Stimulated activated naive CD4-positive, alpha-beta T cell treated with Interleukin-2 at 50 U/mL for 16 hours (primary cell): ENCODE data around the gene SPIN1.

Experiments
- DNase-seq: peaks from one replicate; lab custom pipeline; 2025; lab: John Stamatoyannopoulos, UW

Gene SPIN1

GRCh38 chr9:88388886-88389605 is 802 bp downstream of the SPIN1 start:
- DNase-seq: peak; percentile 31

- DNase-seq: no peak
Measured at GRCh38 chr9:88390371-88390990, 2.2 kb downstream of the SPIN1 start.

- DNase-seq: no peak
Measured at GRCh38 chr9:88391236-88391635, 3.0 kb downstream of the SPIN1 start.

DNA sequence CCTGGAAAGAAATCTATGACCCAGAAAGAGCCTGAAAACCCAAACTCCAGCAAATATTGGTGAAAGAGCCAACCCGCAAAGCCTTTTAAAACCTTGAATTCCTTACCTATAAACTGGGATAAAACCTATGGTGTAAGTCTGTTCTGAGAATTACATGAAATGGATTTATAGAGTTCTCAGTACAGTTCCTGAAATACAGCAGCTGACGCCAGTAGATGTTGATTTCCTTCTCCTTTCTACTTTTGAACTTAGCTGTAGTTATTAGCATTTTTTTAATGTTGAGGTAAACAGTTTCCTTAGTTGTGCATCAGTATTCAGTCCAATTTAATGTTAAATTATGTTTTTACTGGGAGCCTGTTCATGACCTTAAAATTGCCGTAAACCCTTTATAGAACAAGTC is 3.7 kb downstream of the SPIN1 start:
- no peak for DNase-seq

DNA sequence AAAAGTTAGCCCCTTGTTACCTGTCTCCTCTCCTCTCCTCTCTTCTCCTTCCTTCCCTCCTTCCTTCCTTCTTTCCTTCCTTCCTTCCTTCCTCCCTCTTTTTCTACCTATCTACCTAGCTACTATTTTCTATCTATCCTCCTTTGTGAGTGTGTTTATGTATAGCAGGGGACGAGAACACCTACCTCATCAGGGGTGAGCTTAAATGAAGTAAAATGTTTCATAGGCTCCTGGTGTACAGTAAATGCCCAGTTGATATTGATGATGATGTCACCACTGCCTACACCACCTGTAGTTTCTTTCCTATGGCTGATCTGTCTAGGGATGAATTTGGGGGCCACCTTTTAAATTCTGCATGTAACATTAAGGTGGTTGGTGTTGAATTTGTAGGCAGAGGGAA is 4.3 kb downstream of the SPIN1 start:
- DNase-seq: no peak

DNA sequence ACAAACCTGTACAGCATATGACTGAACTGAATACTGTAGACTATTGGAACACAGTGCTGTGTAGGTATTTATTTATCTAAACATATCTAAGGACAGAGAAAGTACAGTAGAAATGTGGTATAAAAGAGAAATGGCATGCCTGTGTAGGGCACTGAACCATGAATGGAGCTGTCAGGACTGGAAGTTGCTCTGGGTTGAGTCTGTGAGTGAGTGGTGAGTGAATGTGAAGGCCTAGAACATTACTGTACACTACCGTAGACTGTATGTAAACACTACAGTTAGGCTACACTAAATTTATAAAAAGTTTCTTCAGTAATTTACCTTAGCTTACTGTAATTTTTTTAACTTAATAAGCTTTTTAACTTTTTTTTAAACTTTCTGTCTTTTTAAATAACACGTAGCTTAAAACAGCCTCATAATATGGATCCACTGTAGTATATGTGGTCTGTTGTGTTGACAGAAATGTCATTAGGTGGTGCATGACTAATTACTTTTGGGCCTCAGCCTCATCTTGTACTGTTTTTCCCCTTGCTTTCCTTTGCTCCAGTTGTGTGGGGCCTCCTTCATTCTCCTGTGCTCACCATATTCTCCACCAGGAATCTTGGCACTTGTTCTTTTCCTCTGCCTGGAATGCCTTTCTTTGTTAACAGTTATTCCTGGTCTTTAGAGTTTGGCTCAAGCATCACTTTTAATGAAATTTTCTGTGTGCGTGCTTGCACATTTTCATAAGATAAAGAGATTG is 8.8 kb downstream of the SPIN1 start:
- DNase-seq: no peak

DNA sequence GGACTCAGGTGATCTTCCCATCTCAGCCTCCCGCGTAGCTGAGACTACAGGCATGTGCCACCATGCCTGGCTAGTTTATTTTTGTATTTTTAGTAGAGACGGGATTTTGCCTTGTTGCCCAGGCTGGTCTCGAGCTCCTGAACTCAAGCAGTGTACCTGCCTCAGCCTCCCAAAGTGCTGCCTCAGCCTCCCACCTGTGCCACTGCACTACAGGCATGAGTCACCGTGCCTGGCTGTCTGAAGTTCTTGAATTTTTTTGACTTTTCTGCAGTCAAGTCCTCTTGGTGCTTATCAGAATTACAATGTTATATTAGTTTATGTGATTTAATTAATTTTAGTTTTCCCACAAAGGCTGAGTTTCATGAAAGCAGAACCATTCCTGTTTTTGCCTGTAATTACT is 9.8 kb downstream of the SPIN1 start:
- DNase-seq: no peak

GRCh38 chr9:88399966-88400365 is 11.7 kb downstream of the SPIN1 start:
- no peak for DNase-seq

DNA sequence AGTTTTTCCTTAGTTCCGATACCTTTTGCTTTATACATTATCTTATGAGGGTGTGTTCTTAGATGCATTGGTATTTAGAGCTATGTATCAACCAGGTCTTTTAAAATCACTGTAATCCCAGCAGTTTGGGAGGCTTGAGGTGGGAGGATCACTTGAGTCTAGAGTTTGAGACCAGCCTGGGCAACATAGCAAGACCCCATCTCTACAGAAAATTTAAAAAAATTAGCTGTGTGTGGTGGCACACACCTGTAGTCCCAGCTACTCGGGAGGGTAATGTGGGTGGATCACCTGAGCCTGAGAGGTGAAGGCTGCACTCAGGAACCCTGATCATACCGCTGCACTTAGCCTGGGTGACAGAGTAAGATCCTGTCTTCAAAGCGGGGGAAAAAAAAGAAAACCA is 15.1 kb downstream of the SPIN1 start:
- no peak for DNase-seq

DNA sequence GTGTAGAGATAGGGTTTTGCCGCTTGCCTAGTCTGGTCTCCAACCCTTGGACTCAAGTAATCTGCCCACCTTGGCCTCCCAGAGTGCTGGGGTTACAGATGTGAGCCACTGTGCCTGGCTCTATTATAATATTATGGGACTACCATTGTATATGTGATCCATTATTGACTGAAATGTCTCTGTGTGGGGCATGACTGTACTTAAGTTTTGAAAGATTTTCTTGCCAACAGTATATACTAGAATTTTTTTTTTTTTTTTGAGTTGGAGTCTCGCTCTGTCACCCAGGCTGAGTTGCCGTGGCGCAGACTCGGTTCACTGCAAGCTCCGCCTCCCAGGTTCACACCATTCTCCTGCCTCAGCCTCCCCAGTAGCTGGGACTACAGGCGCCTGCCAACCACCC is 17.8 kb downstream of the SPIN1 start:
- DNase-seq: no peak

GRCh38 chr9:88411471-88411870 is 23.2 kb downstream of the SPIN1 start:
- no peak for DNase-seq

- DNase-seq: no peak
Measured at GRCh38 chr9:88414298-88414697, 26.1 kb downstream of the SPIN1 start.

GRCh38 chr9:88418025-88418424 is 29.8 kb downstream of the SPIN1 start:
- DNase-seq: no peak

DNA sequence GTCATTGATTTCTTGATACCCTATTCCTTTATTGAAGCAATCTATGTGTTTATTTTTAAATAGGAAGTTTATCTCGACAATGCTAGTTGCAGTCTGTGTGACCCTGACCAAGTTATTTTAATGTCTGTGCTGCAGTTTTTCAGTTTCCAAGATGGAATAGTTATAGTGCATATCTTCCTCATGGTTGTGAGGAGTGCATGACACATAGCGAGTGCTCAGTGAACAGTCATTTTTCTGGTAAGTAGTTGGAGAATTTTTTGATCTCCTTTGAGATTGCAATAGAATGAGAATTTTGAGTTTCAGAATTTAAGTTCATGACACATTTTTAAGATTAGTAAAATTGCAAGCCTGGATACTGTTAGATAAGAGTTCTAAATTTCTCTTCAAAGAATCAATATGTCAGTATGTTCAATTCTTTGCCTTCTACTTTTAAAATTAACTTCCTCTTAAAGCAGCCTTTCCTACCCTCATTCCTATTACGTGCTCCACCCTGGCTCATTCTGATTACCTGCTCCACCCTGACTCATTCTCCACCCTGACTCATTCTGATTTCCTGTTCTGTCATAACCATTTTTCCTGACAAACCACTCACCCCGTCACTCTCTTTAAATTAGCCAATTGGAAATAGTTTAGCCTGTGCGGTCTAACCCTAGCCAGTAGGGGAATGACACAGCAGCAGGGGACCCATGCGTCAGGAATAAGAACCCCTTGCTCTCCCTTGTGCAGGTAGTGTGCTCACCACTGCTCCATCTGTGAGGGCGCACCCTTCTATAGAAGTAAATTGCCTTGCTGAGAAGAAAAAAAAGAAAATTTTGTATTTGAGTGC is 30.7 kb downstream of the SPIN1 start:
- peak; percentile 34 for DNase-seq

- DNase-seq: no peak
Measured at GRCh38 chr9:88420227-88420626, 32.0 kb downstream of the SPIN1 start.

DNA sequence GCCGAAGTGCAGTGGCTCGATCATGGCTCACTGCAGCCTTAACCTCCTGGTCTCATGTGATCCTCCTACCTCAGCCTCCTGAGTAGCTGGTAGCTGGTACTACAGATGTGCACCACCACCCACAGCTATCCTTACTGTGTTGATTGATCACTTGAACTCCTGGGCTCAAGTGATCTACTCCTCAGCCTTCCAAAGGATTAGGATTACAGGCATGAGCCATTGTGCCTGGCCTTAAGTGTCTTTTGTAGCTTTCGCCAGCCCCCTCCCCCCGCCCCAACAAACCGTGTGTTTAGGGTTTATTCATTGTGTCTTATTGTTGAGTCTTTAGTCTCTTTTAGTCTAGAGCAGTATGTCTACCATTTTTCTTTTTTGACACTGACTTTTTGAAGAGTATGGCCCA is 33.1 kb downstream of the SPIN1 start:
- no peak for DNase-seq

DNA sequence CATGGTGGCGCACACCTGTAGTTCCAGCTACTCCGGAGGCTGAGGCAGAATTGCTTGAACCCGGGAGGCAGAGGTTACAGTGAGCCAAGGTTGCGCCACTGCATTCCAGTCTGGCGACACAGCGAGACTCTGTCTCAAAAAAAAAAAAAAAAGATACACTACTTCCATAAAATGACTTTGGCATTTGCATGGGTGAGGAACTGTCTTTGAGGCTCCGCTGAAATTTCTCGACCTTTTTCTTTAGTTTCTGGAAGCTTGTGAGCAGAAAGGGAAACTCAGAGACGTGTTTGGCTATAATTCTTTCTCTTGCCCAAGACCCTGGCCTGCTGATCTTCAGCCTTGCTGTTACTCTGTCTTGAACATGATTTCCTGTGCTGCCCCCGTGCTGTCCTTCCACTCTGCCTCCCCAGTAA is 37.3 kb downstream of the SPIN1 start:
- DNase-seq: no peak

DNA sequence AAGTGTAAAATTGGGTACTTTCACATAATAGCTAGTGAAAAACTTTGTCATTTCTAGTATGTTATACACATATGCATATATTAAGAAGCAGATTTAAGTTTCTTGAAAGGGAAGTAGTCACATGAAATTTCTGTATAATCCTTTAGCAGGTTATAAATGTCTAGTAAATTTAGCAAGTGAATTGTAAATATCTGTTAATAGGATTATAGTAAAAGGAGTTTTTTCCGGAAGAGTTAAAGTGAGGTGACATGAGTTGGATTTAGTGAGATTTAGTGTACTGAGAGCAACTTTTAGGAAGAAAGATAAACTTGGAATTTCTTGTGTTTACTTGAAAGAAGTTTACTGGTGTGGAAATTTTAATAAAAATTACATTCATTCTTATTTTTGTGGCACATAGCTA is 38.4 kb downstream of the SPIN1 start:
- no peak for DNase-seq

DNA sequence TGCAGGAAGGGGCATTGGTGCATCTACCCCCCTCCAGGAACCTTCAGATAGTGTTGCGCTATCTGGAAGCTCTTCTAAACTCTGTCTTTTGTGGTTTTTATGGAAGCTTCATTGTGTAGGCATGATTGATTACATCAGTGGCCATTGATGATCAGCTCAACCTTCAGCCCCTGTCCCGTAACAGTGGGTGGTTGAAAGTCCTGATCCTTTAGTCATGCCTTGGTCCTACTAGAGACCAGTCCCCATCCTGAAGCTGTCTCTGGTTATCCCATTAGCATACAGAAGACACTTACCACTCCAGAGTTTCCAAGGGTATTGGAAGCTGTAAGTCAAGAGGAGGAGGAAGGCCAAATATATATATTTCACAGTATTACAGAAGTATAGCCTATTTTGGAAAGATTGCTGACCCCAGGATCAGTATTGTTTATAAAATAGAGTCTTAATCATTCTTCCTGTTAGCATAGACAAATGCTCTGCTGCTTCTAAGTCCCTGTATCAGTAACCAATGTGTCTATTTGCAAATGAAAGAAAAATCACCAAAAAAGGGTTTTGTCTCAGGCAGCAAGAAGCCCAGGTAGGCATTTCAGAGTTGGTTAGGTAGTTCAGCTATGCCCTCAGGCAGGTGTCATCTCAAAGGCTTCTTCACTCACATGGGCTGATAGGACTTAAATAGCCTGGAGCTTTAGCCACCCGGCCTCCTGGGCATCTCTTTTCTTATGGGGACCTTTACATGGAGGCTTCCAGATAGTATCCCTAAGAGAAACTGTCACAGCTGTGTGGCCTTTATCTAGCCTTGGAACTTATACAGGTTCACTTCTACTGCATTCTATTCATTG is 41.6 kb downstream of the SPIN1 start:
- no peak for DNase-seq

- no peak for DNase-seq
Measured at GRCh38 chr9:88433583-88434255, 45.5 kb downstream of the SPIN1 start.

GRCh38 chr9:88435336-88435735 is 47.1 kb downstream of the SPIN1 start:
- no peak for DNase-seq
